HG03060 (cell line): ENCODE measurements around the gene TGFBR3L.
"Not testable (repeated sequence)": the region's sequence is repeated elsewhere in the genome, so short reads cannot be mapped to it uniquely, and the experiment has no call there.

Experiments used
- ATAC-seq: cut with Tn5 transposase; IDR thresholded peaks from one replicate; pipeline ENCODE4 v1.9.1; 2021; ENCODE audit warnings: low read depth, moderate number of reproducible peaks; ENCODE audit not compliant: unreplicated experiment

TGFBR3L gene

GRCh38 chr19:7879111-7879807, 35.4 kb upstream of the TGFBR3L start:
- ATAC-seq, result no peak

- no peak for ATAC-seq
Measured at GRCh38 chr19:7879836-7880235, 34.8 kb upstream of the TGFBR3L start.

DNA sequence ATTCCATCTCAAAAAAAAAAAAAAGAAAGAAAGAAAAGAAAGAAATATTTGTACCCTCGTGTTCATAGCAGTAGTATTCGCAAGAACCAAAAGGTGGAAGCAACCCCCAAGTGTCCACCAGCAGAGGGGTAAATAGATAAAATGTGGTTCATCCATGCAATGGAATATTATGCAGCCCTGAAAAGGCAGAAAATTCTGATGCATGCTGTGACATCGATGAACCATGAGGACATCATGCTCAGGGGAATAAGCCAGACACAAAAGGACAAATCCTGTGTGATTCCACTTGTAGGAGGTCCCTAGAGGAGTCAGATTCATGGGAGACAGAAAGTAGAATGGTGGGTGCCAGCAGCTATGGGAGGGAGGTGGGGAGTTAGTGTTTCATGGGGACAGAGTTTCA, 32.7 kb upstream of the TGFBR3L start:
- ATAC-seq, result no peak

GRCh38 chr19:7883105-7883504, 31.5 kb upstream of the TGFBR3L start:
- no peak for ATAC-seq

DNA sequence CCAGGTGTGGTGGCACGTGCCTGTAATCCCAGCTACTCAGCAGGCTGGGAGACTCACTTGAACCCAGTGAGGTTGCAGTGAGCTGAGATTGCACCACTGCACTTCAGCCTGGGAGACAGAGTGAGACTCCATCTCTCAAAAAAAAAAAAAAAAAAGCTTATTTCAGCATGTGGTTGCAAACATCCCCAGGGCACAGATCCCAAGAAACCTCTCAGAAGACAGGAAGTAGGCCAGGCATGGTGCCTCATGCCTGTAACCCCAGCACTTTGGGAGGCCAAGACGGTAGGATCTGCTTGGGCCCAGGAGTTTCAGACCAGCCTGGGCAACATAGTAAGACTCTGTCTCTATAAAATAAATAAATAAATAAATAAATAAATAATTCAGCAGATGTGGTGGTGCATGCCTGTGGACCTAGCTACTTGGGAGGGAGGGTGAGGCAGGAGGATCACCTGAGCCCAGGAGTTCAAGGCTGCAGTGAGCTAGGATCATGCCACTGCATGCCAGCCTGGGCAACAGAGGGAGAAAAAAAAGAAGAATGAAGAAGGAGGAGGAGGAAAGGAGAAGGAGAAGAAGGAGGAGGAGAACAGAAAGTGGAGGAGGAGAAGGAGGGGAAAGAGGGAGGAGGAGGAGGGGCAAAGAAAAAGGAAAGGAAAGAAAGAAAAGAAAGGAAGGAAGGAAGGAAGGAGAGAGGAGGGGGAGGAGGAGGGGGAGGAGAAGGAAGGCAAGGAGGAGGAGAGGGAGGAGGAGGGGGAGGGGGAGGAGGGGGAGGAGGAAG, 30.6 kb upstream of the TGFBR3L start:
- no peak for ATAC-seq

GRCh38 chr19:7885818-7886217, 28.8 kb upstream of the TGFBR3L start:
- no peak for ATAC-seq

GRCh38 chr19:7887408-7888144, 27.1 kb upstream of the TGFBR3L start:
- ATAC-seq, result no peak

GRCh38 chr19:7888145-7888825, 26.3 kb upstream of the TGFBR3L start, which contains the start of gene LRRC8E:
Gene LRRC8E, plus strand, starts transcription at chr19:7888510. Its CDS starts 7,094 bp downstream, at chr19:7895604.
- ATAC-seq, result no peak

DNA sequence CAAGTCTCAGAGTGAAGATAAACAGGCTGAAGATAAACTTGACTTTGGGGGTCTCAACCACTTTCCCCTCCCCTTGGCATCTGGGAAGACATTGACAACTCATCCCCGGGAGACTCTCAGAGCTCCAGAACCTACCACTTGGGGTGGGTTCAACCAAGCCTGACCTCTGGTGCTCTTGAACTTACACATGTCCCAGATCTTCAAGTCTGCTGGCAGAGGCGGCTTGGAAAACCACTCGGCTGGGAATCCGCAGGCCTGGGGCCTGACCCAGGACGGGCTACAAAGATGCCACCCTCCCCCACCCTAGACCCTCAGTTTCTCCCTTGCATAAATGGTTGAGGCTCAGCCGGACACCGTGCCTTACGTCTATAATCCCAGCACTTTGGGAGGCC, 25.8 kb upstream of the TGFBR3L start:
- no peak for ATAC-seq

- ATAC-seq, result not testable (repeated sequence)
Measured at GRCh38 chr19:7893362-7894101, 21.1 kb upstream of the TGFBR3L start.

- ATAC-seq, result no peak
Measured at GRCh38 chr19:7894612-7895309, 19.9 kb upstream of the TGFBR3L start.

DNA sequence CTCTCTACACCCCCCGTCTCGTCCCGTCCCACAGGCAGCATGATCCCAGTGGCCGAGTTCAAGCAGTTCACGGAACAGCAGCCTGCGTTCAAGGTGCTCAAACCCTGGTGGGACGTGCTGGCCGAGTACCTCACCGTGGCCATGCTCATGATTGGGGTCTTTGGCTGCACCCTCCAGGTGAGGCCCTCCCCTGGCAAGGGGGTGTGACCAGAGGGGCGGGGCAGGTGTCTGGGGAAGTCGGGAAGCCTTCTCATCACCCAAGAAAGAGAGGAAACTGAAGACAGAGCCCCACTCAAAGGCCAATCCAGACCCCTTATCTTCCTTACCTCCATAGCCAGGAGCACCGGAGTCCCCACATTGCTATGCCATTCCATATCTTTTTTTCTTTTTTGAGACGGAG, 19.1 kb upstream of the TGFBR3L start:
- no peak for ATAC-seq

DNA sequence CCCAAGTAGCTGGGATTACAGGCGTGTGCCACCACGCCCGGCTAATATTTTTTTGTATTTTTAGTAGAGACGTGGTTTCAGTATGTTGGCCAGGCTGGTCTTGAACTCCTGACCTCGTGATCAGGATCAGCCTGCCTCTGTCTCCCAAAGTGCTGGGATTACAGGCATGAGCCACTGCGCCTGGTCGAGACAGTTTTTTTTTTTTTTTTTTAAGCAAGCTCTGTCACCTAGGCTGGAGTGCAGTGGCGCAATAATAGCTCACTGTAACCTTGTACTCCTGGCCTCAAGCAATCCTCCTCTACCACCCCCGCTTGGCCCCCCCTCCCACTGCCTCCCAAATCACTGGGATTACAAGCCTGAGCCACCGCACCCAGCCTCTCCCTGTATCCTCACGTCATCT, 17.3 kb upstream of the TGFBR3L start:
- no peak for ATAC-seq

GRCh38 chr19:7898967-7899366, 15.7 kb upstream of the TGFBR3L start:
- ATAC-seq, result no peak

DNA sequence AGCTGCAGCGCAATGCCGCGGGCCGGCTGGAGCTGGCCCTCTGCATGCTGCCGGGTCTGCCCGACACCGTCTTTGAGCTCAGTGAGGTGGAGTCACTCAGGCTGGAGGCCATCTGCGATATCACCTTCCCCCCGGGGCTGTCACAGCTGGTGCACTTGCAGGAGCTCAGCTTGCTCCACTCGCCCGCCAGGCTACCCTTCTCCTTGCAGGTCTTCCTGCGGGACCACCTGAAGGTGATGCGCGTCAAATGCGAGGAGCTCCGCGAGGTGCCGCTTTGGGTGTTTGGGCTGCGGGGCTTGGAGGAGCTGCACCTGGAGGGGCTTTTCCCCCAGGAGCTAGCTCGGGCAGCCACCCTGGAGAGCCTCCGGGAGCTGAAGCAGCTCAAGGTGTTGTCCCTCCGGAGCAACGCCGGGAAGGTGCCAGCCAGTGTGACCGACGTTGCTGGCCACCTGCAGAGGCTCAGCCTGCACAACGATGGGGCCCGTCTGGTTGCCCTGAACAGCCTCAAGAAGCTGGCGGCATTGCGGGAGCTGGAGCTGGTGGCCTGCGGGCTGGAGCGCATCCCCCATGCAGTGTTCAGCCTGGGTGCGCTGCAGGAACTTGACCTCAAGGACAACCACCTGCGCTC, 14.8 kb upstream of the TGFBR3L start:
- ATAC-seq, result no peak

DNA sequence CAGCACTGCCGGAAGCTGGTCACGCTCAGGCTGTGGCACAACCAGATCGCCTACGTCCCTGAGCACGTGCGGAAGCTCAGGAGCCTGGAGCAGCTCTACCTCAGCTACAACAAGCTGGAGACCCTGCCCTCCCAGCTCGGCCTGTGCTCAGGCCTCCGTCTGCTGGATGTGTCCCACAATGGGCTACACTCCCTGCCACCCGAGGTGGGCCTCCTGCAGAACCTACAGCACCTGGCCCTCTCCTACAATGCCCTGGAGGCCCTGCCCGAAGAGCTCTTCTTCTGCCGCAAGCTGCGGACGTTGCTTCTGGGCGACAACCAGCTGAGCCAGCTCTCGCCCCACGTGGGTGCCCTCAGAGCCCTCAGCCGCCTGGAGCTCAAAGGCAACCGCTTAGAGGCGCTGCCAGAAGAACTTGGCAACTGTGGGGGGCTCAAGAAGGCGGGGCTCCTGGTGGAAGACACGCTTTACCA, 14.2 kb upstream of the TGFBR3L start:
- ATAC-seq, result no peak

DNA sequence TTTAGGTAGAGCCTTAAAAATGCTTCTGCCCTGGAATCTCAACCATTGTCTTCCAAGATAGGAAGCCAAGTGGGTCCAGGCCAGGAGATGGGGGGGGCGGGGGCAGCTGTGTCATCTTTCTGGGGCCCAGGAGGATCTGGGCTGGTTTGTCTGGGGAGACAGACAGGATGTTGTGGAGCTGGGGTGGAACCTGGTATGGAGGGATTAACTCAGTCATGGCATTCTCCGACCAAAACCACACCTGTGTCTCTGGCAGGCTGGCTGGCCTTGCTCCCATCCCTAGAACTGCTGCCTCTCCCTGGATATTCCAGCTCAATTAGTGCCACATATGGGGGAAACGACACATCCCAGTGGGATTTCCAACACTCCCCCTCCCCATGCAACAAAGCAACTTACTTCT, 13.7 kb upstream of the TGFBR3L start:
- ATAC-seq, result no peak

- no peak for ATAC-seq
Measured at GRCh38 chr19:7901337-7901736, 13.3 kb upstream of the TGFBR3L start.

DNA sequence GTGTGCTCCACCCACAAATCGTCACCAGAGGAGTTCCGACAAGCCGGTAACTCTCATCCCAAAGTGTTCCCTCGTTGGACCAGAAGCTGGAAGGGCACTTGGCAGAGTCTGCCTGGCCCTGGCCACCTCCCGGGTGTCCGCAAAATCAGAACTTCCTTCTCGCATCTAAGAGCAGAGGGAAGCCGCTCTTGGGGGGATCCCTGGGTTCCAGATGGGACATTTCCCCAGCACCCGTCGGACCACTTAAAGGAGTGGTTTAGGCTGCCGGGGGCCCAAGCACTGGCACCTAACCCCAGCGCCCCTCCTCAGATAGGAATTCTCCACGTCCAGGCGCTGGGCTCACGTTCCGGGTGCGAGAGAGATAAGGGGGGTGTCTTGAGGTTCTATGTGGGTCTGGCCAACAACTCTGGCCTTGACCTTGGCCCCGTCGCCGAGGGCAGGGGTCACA, 11.8 kb upstream of the TGFBR3L start:
- peak; percentile 1 for ATAC-seq
